Measurements from ENCODE around the gene SERPINA5.

Gene SERPINA5

GRCh38 chr14:94622653-94623421, 41.6 kb downstream of the SERPINA5 start:
- Histone ChIP-seq H3K36me3 (ENCODE audit: control insufficient read depth in 2 of 2, insufficient read depth in 1 of 2, low read length in 2 of 2) (no peaks in the 10 kb centered on the region), H3K9me3 (ENCODE audit: control insufficient read depth, insufficient read depth, low read depth, low read length) (no peaks in the 10 kb centered on the region), H3K4me1 (ENCODE audit: control insufficient read depth, insufficient read depth, low read length) (no peaks in the 10 kb centered on the region), H3K27ac (ENCODE audit: extremely low read depth, low read depth, low read length) (no peak overlapping the region), H3K4me3 (ENCODE audit: low read depth, low read length) (no peak overlapping the region)
- TF ChIP-seq ZNF280C (tag by site-specific recombination; IDR thresholded peaks at IDR 0.05) (no peak), ZNF621 (tag by site-specific recombination; IDR thresholded peaks at IDR 0.05) (no peak), ZNF776 (tag by site-specific recombination; IDR thresholded peaks at IDR 0.05; ENCODE audit: borderline replicate concordance) (no peak), PRDM6 (tag by site-specific recombination; IDR thresholded peaks at IDR 0.05) (no peak), ZNF768 (tag by site-specific recombination; IDR thresholded peaks at IDR 0.05) (no peak), ZBTB20 (tag by site-specific recombination; IDR thresholded peaks at IDR 0.05) (no peak), ZNF791 (tag by site-specific recombination; IDR thresholded peaks at IDR 0.05) (no peak), ZBTB49 (tag by site-specific recombination; IDR thresholded peaks at IDR 0.05; ENCODE audit: low read depth) (no peak), ELK4 (IDR thresholded peaks at IDR 0.05; ENCODE audit: borderline replicate concordance, low read depth, low read length) (no peak), ZEB2 (tag by site-specific recombination; IDR thresholded peaks at IDR 0.05) (no peak), GLI4 (tag by site-specific recombination; IDR thresholded peaks at IDR 0.05) (no peak), ZBTB21 (tag by site-specific recombination; IDR thresholded peaks at IDR 0.05) (no peak), KLF7 (tag by site-specific recombination; IDR thresholded peaks at IDR 0.05; ENCODE audit: borderline replicate concordance) (no peak)
- CTCF ChIA-PET, result interaction anchor here (0.7 kb wide), 1 partner anchor 68 kb away, joined by 3 read pairs; no protein-coding TSS in a partner anchor
- POLR2A ChIA-PET, result no interaction called here

GRCh38 chr14:94623422-94623809, 42.2 kb downstream of the SERPINA5 start:
- no peak overlapping the region for H3K4me3 ChIP-seq (ENCODE audit: low read depth, low read length)
- no peaks in the 10 kb centered on the region for H3K4me1 ChIP-seq (ENCODE audit: control insufficient read depth, insufficient read depth, low read length)
- H3K36me3 ChIP-seq (ENCODE audit: control insufficient read depth in 2 of 2, insufficient read depth in 1 of 2, low read length in 2 of 2), result no peaks in the 10 kb centered on the region
- ChIA-PET POLR2A (no interaction called here), CTCF (interaction anchor here (0.6 kb wide), 1 partner anchor 31 kb away, joined by 3 read pairs; no protein-coding TSS in a partner anchor)
- TF ChIP-seq YY1 (tag by site-specific recombination; IDR thresholded peaks at IDR 0.05) (no peak), ZBTB21 (tag by site-specific recombination; IDR thresholded peaks at IDR 0.05) (no peak), ZNF48 (tag by site-specific recombination; IDR thresholded peaks at IDR 0.05) (no peak), ZNF223 (tag by site-specific recombination; IDR thresholded peaks at IDR 0.05) (no peak), ZNF121 (tag by site-specific recombination; IDR thresholded peaks at IDR 0.05) (no peak), FEZF1 (tag by site-specific recombination; IDR thresholded peaks at IDR 0.05) (no peak), ZNF155 (tag by site-specific recombination; IDR thresholded peaks at IDR 0.05) (no peak), ZNF843 (tag by site-specific recombination; IDR thresholded peaks at IDR 0.05) (no peak), ZNF18 (tag by site-specific recombination; IDR thresholded peaks at IDR 0.05) (no peak), SCRT2 (tag by site-specific recombination; IDR thresholded peaks at IDR 0.05) (no peak), ZNF341 (tag by site-specific recombination; IDR thresholded peaks at IDR 0.05; ENCODE audit: low read depth) (no peak)
- H3K9me3 ChIP-seq (ENCODE audit: control insufficient read depth, insufficient read depth, low read depth, low read length), result no peaks in the 10 kb centered on the region
- no peak overlapping the region for H3K27ac ChIP-seq (ENCODE audit: extremely low read depth, low read depth, low read length)

Measured in HEK293 (cell line).